Gastrocnemius medialis (tissue), 4 donors: ENCODE measurements around the gene SCARB1. TPM values are rescaled to one million over a fixed set of nuclear protein-coding genes. Genes with fewer than 3 reads are reported as not detected.
A peak's percentile ranks its signal among the peaks of the same experiment; 100 is the strongest.

Experiments used
- ATAC-seq, 2 donors: fragments of 150-250 bp; one replicate each; pipeline ENCODE4 v1.9.1; 2016
- DNase-seq, 2 donors: peaks; one replicate each; pipeline ENCODE4 v3.0.0-alpha.2; 2019
- H3K27ac ChIP-seq, 4 donors: fragments of 200-600 bp; sonication (generic); 1 replicate in 1 of 4; 2 replicates in 3 of 4; pipeline ENCODE4 v1.5.1; 2016 to 2018; ENCODE audit warnings: mild to moderate bottlenecking in 2 of 4, moderate library complexity in 1 of 4
- H3K27me3 ChIP-seq, 3 donors: fragments of 200-600 bp; sonication (generic) in 2 of 3; 1 replicate in 1 of 3; 2 replicates in 2 of 3; pipeline versions ENCODE4 v1.5.1 to v1.6.0; 2016 to 2019; ENCODE audit warnings: mild to moderate bottlenecking in 1 of 3, moderate library complexity in 1 of 3
- H3K36me3 ChIP-seq, 2 donors: fragments of 200-600 bp; sonication (generic) in 1 of 2; one replicate each; pipeline ENCODE4 v1.5.1; 2017 to 2018
- H3K4me1 ChIP-seq, 2 donors: fragments of 200-600 bp; sonication (generic) in 1 of 2; one replicate each; pipeline ENCODE4 v1.5.1; 2016 to 2017; ENCODE audit warnings: mild to moderate bottlenecking in 2 of 2
- H3K4me3 ChIP-seq, 4 donors: fragments of 200-600 bp; sonication (generic) in 3 of 4; 1 replicate in 1 of 4; 2 replicates in 3 of 4; pipeline ENCODE4 v1.5.1; 2016 to 2019; ENCODE audit warnings: mild to moderate bottlenecking in 2 of 4
- H3K9me3 ChIP-seq, 3 donors: fragments of 200-600 bp; sonication (generic) in 2 of 3; 1 replicate in 1 of 3; 2 replicates in 2 of 3; pipeline ENCODE4 v1.5.1; 2016 to 2019
- POLR2A ChIP-seq, 2 donors: fragments of 450-650 bp; IDR thresholded peaks; one replicate each; pipeline ENCODE4 v1.6.1; 2017; ENCODE audit warnings: antibody characterized with exemption in 2 of 2, mild to moderate bottlenecking in 2 of 2, moderate library complexity in 2 of 2
- in situ Hi-C, 4 donors: fragments of 200-750 bp; cut with MboI; loops; one replicate each; pipeline versions ENCODE4 v1.15.0 to v1.8.0; 2017; ENCODE audit warnings: low sequenced_read_pairs in 4 of 4
- intact Hi-C: fragments of 100-400 bp; cut with DNase I; formaldehyde crosslinking; loops from one replicate; pipeline ENCODE4 v1.15.1; 2023; ENCODE audit warnings: low total_unique reads
- total RNA-seq, 4 donors: library from RNA; depleted of rRNA; stranded (reverse); fragments of >200 nt; gene quantifications; one replicate each; pipeline versions ENCODE4 v1.1.0 to v1.2.3, GENCODE V29; 2016
- TF ChIP-seq, protein P1 (sequence below), 5 experiments: fragments of 450-650 bp in 3 of 5; fragments of 200-600 bp in 2 of 5; sonication (generic) in 2 of 5; IDR thresholded peaks in 4 of 5; conservative IDR thresholded peaks in 1 of 5; 1 replicate in 4 of 5; 2 replicates in 1 of 5; pipeline ENCODE4 v1.5.1; 2016 to 2019; ENCODE audit warnings: antibody characterized with exemption in 5 of 5, mild to moderate bottlenecking in 3 of 5, moderate library complexity in 3 of 5

SCARB1 gene
- total RNA-seq, 4 donors from 2014 or later = 5.4 to 8.7 (median 6.2) TPM

GRCh38 chr12:124727922-124728321 is 135.7 kb downstream of the SCARB1 start:
- peaks cover 11 to 17% of the 10 kb centered on the region in 2 donors for H3K4me1 ChIP-seq
- DNase-seq = no peak

GRCh38 chr12:124727264-124727800 is 136.3 kb downstream of the SCARB1 start:
- peak; percentile 73 to 80 for ATAC-seq

More at GRCh38 chr12:124727922-124728321, 135.7 kb downstream of the SCARB1 start:
- TF ChIP-seq POLR2A (IDR thresholded peaks at IDR 0.05) = no peak
- TF ChIP-seq, protein P1, sequence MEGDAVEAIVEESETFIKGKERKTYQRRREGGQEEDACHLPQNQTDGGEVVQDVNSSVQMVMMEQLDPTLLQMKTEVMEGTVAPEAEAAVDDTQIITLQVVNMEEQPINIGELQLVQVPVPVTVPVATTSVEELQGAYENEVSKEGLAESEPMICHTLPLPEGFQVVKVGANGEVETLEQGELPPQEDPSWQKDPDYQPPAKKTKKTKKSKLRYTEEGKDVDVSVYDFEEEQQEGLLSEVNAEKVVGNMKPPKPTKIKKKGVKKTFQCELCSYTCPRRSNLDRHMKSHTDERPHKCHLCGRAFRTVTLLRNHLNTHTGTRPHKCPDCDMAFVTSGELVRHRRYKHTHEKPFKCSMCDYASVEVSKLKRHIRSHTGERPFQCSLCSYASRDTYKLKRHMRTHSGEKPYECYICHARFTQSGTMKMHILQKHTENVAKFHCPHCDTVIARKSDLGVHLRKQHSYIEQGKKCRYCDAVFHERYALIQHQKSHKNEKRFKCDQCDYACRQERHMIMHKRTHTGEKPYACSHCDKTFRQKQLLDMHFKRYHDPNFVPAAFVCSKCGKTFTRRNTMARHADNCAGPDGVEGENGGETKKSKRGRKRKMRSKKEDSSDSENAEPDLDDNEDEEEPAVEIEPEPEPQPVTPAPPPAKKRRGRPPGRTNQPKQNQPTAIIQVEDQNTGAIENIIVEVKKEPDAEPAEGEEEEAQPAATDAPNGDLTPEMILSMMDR (IDR thresholded peaks at IDR 0.05 in 4 of 5, conservative IDR thresholded peaks at IDR 0.05 in 1 of 5) = no peak
- in situ Hi-C loops (no loop called here), intact Hi-C loops (no loop called here)
- no peaks in the 10 kb centered on the region for H3K36me3 ChIP-seq
- H3K27me3 ChIP-seq = no peaks in the 10 kb centered on the region
- H3K4me3 ChIP-seq = no peak overlapping the region
- H3K9me3 ChIP-seq = no peaks in the 10 kb centered on the region
- peak overlapping the region in 3 of 4 donors; percentile 37 to 68 (median 67) for H3K27ac ChIP-seq
- ATAC-seq = peak in 1 of 2 donors; percentile 36

More at GRCh38 chr12:124727264-124727800, 136.3 kb downstream of the SCARB1 start:
- in situ Hi-C loops = no loop called here
- Histone ChIP-seq H3K9me3 (no peaks in the 10 kb centered on the region), H3K4me1 (peaks cover 11 to 17% of the 10 kb centered on the region in 2 donors), H3K27ac (peak overlapping the region; percentile 28 to 68 (median 52)), H3K36me3 (no peaks in the 10 kb centered on the region), H3K27me3 (no peaks in the 10 kb centered on the region), H3K4me3 (no peak overlapping the region)
- intact Hi-C loops = no loop called here
- peak; percentile 72 to 73 for DNase-seq
- TF ChIP-seq POLR2A (IDR thresholded peaks at IDR 0.05) = peak in 1 of 2 donors; percentile 13
- TF ChIP-seq, protein P1 (IDR thresholded peaks at IDR 0.05 in 4 of 5, conservative IDR thresholded peaks at IDR 0.05 in 1 of 5) = no peak

Other genes with a start within 250 kb of the SCARB1 start
- over 10,000 TPM in 2 of 4 donors, 1,000 to 10,000 TPM in 2; 3,173 to 12,805 (median 9,048) TPM for gene UBC, start 50.8 kb upstream of the SCARB1 start, total RNA-seq
- 10 to 100 TPM; 11.6 to 34.7 (median 28.7) TPM for gene DHX37, start 125.3 kb upstream of the SCARB1 start, total RNA-seq
- 1 to 10 TPM in 3 of 4 donors, under 1 TPM in 1; 0.75 to 2.0 (median 1.6) TPM for gene BRI3BP, start 129.8 kb upstream of the SCARB1 start, total RNA-seq
- 10 to 100 TPM in 1 of 4 donors, 1 to 10 TPM in 3; 6.0 to 11.8 (median 8.8) TPM for gene AACS, start 201.6 kb upstream of the SCARB1 start, total RNA-seq